OCI-LY1 (cell line): Measurements from ENCODE around the gene CSF3R.

Experiments
- CTCF ChIP-seq: fragments of 200-600 bp; sonication (generic), shearing (Covaris generic); IDR thresholded peaks from 2 replicates; pipeline ENCODE4 v1.5.1; 2017; ENCODE audit warnings: mild to moderate bottlenecking, antibody characterized with exemption, low read length, moderate library complexity, mixed read lengths
- EZH2 ChIP-seq: fragments of 200-600 bp; sonication (generic), shearing (Covaris generic); IDR thresholded peaks from 2 replicates; pipeline ENCODE4 v1.8.0; 2017; ENCODE audit warnings: borderline replicate concordance, mixed run types, mild to moderate bottlenecking, antibody characterized with exemption, low read length, moderate library complexity, mixed read lengths

- TF ChIP-seq CTCF (no peak), EZH2 (no peak)
Measured at GRCh38 chr1:36484099-36484498, 1.4 kb upstream of the CSF3R start.
